GM18907 (cell line): ENCODE measurements around the gene DCAF8L1.
"Not testable (repeated sequence)": the region's sequence is repeated elsewhere in the genome, so short reads cannot be mapped to it uniquely, and the experiment has no call there.

Source experiments
- ATAC-seq: cut with Tn5 transposase; IDR thresholded peaks from one replicate; pipeline ENCODE4 v1.9.1; 2021; ENCODE audit warnings: mild to moderate bottlenecking, moderate library complexity; ENCODE audit not compliant: unreplicated experiment

DCAF8L1 gene

DNA sequence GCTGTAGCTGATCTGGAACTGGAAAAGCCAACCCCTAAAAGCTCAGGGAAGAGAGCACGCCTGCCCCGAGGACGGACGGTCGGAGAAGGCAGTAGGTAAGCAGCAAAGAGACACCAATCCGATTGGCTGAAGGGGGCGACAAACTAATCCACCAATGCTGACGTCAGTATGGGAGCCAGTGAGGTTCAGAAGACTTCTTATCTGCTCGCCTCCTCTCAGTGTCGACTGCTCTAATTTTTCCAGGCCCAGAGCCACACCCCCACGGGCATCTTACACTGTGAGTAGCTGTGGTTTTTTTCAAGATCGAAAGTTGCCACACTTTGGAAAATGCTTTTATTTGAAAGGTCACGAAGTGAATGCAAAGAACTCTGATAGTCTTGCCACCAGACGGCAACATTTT is at the start of gene DCAF8L1:
TSS of gene DCAF8L1 (minus strand) at position 101 of the 400 bp plus-strand sequence. CDS start 115 bp downstream, outside the sequence.
- ATAC-seq = no peak

- no peak for ATAC-seq
Measured at GRCh38 chrX:28022371-28022770, 41.1 kb upstream of the DCAF8L1 start.

DNA sequence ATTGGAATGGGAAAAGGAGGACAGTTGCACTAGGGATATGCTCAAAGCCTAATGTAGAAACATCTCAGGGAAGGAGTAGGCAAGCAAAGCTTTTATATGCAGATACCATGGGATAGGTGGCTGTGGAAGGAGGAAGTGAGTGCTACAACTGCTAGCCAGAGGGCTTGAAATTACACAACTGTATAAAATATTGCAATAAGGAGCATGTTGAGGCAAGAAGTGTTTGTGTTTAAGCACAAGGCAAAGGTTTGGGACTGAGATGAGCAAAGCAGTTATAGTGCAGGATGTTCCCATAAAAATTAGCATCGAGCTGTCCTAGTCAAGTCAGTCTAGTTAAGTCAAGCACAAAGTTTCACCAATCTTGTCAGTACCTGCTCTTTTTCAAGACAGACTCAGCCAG is 35.6 kb upstream of the DCAF8L1 start:
- ATAC-seq = no peak

- no peak for ATAC-seq
Measured at GRCh38 chrX:28015993-28016392, 34.7 kb upstream of the DCAF8L1 start.

- ATAC-seq = no peak
Measured at GRCh38 chrX:28010875-28011274, 29.6 kb upstream of the DCAF8L1 start.

DNA sequence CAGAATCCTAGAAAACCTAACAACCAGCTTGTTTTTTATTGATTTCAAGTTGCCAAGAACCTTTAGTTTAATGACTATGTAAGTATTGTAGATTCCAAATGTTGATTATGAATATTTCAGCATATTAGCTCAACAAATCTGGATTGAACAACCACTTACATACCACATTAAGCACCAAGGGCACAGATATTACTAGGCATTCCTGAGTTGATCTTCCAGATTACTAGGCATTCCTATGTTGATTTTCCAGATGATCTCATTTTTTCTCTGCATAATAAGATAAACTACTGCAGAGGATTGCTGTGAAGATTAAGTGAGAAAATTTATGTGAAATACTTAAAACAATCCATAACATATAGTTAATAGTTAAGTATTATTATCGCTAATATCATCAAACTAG is 17.4 kb upstream of the DCAF8L1 start:
- ATAC-seq = no peak

- no peak for ATAC-seq
Measured at GRCh38 chrX:27997622-27998021, 16.4 kb upstream of the DCAF8L1 start.

DNA sequence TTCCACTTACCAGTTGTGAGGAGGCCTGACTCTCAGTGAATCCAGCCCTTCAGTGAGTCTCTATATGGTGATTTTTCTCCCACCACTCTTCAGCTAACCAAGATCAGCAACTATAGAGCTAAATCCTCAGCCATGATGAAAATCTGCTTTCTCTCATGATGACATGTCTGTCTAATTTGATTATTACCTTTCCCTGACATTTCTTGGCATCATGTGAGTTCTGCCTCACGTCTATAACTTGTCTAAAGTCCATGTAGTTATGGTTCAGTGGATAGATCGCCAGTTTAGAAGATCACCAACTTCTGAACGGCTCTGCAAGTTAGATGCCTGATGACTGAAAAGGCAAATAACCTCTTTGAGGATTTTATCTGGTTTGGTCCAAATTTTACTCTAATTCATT is 14.9 kb upstream of the DCAF8L1 start:
- no peak for ATAC-seq

- no peak for ATAC-seq
Measured at GRCh38 chrX:27995611-27996010, 14.4 kb upstream of the DCAF8L1 start.

DNA sequence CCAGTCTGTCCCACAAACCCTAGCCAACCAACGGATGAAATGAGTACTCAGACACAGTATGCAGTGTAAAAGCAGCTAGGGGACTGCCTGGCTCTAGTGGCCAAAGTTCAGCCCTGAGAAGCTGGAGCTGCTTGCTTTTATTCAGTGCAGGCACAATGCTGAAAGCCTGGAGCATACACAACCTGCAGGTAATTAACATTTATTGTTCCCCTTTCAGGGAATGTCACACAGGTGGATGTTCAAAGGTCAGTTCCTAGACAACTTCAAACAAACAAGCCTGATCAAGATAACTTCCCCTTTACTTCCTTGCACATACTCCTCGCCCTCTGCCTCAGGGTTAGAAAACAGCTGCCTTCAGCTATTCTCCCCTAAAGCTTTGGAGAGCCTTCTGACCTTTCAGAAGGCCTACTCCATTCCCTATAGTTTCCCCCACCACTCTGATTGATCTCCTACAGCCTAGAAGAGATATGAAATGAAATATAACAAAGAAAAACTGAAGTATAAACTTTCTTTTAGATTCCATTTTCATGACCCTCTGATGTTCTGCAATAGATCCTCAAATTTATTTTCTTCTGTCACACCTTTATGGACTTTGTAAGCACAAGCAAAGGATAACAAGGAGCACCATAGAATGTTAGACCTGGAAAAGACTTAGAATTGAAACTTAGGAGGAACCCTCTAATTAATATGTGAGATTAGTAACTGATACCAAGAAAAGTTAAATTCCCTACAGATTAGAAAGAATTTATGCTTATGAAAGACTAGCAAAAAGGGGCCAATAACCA is 6.8 kb upstream of the DCAF8L1 start:
- ATAC-seq = no peak

DNA sequence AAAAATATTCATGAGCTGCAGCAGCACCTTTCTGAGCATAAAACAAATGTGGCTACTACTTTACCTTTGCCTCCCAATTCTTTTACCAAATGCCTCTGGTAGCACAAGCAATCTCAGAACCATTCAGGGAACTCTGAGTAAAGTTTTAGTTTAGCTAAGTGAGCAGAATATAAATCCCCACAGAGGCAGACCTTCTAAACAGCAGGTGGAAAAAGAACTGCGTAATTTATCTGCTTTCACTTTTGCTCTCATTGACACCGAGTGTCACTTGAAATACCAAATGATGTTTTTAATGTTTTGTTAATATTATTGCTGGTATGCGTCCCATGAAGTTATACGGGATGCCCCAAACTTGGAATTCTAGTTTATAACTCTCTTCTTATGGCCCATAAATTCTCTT is 4.3 kb downstream of the DCAF8L1 start:
- not testable (repeated sequence) for ATAC-seq

GRCh38 chrX:27976284-27976683 is 5.0 kb downstream of the DCAF8L1 start:
- no peak for ATAC-seq

DNA sequence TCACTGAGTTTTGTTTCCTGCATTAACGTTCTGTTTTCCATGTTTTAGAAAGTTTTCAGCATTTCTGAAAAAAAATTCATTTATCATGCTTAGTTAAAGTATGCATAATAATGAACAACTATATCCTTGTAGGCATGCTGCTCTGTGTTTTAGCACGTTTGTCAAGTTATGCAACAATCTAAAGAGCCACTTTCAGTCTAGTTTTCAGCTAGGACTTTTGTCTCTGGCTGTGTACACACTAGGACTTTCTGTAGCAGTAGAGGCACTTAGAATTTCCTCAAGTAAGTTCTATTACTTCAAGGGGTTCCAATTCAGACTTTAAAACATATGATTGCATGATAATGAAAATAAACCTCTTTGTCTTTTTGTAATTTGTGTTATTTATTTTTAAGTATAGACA is 12.4 kb downstream of the DCAF8L1 start:
- no peak for ATAC-seq

DNA sequence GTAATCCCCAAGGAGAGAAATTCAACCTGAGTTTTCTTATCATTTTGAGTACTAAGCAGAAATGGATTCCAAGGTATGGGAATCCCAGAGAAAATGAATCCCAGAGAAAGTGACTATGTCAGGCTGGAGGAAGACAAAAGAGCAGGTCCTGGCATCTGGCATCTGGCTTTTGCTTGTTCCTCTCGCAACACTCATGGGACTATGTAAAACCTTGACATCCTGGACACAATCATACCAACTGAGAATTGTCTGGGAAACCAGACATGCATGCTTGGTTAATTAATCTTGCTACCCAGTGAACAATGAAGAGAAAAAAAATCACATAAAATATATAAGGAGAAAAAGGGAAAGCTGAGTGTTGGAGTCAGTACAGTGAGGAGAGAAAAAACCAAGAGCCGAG is 12.9 kb downstream of the DCAF8L1 start:
- no peak for ATAC-seq

DNA sequence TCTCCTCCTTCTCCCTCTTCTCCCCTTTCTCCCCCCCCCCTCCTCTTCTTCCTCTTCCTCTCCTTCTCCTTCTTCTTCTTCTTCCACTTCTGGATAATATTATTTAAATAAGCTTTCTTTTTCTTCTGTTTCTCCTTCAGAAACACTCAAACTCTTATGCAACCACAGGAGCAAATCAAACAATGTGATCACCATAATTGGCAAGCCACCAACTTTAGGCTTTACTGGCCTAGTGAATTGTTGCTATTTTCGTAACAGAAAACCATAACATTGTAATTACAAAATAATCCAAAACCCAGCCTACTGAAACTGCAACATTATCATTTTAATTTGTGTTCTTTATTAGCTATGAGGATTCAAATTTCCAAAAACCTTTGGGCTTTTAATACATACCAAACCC is 14.3 kb downstream of the DCAF8L1 start:
- ATAC-seq = no peak

DNA sequence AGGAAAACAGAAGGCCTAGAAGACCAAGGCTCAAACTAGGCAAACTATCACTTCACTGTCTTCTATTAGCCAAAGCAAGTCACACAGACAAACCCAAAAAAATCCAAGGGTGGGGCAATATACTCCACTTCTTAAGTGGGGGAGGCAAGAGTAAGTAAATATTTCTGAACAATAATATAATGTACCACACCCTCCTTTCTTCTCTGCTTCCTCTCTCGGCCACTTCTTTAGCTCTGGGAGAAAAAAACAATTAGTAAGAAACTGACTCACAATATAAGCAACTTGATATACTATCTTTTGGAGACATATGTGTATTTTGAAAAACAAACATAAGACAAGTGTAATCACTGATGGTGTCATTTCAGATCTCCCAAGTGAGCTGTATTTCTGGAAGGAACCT is 14.8 kb downstream of the DCAF8L1 start:
- no peak for ATAC-seq

DNA sequence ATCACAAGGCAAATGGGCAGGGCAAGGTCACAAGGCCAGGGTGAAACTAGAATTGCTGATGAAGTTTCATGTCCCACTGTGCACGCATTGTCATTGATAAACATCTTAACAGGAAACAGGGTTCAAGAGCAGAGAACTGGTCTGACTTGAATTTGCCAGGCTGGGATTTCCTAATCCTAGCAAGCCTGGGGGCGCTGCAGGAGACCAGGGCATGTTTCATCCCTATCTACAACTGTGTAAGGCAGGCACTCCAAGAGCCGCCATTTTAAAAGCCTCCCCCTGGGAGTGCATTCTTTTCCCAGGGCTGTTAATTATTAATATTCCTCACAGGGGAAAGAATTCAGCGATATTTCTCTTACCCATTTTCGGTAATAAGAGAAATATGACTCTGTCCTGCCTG is 15.9 kb downstream of the DCAF8L1 start:
- ATAC-seq = not testable (repeated sequence)

DNA sequence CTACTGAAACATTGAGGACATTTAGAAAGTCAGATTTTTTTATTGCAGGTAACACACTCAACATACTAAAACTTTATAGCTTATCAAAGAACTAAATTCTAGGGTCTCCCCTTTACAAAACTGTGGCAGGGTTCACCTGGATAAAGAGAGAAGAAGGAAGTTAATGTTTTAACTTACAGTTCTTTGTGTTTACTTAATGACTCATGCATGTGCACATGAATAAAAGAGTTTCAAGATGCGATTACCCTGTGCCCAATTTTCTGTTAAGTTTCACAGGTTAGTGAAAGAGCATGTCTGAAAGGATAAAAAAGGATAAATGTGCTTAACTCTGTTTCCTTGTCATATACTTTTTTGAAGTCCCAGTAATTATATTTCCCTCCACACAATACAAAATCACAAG is 16.8 kb downstream of the DCAF8L1 start:
- ATAC-seq = no peak

- not testable (repeated sequence) for ATAC-seq
Measured at GRCh38 chrX:27960410-27960809, 20.8 kb downstream of the DCAF8L1 start.

DNA sequence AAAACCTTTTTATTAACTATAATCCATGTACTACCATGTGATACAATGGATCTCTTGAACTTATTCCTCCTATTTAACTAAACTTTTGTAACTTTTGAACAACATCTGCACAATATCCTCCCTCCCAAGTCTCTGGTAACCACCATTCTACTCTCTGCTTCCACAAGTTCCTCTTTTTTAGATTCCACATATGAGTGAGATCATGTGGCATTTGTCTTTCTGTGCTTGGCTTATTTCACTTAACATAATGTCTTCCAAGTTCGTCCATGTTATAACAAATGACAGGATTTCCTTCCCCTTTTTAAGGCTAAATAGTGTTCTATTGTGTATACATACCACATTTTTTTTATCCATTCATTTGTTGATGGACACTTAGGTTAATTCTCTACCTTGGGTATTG is 28.1 kb downstream of the DCAF8L1 start:
- ATAC-seq = no peak

GRCh38 chrX:27933361-27933760 is 47.9 kb downstream of the DCAF8L1 start:
- no peak for ATAC-seq
